Esophagus muscularis mucosa (tissue), 4 donors: ENCODE measurements around the gene LRFN5. TPM values are rescaled to one million over a fixed set of nuclear protein-coding genes. Genes with fewer than 3 reads are reported as not detected.

ENCODE experiments used
- DNase-seq: peaks from one replicate; pipeline ENCODE4 v3.0.0-alpha.2; 2017; ENCODE audit errors: extremely low spot score
- H3K27ac ChIP-seq, 4 donors: fragments of 200-600 bp; sonication (generic); replicated peaks in 1 of 4; 1 replicate in 3 of 4; 2 replicates in 1 of 4; pipeline ENCODE4 v1.5.1; 2016 to 2019; ENCODE audit warnings: mild to moderate bottlenecking in 1 of 4
- H3K27me3 ChIP-seq, 4 donors: fragments of 200-600 bp; sonication (generic); one replicate each; pipeline versions ENCODE4 v1.5.1 to v1.6.0; 2016 to 2019
- H3K36me3 ChIP-seq, 4 donors: fragments of 200-600 bp; sonication (generic); one replicate each; pipeline ENCODE4 v1.5.1; 2016 to 2019
- H3K4me1 ChIP-seq, 4 donors: fragments of 200-600 bp; sonication (generic); one replicate each; pipeline ENCODE4 v1.5.1; 2016 to 2019
- H3K4me3 ChIP-seq, 4 donors: fragments of 200-600 bp; sonication (generic); 1 replicate in 2 of 4; 2 replicates in 2 of 4; pipeline ENCODE4 v1.5.1; 2016 to 2019; ENCODE audit warnings: mild to moderate bottlenecking in 4 of 4, moderate library complexity in 1 of 4
- H3K9me3 ChIP-seq, 4 donors: fragments of 200-600 bp; sonication (generic); 1 replicate in 3 of 4; 2 replicates in 1 of 4; pipeline ENCODE4 v1.5.1; 2016 to 2019
- EP300 ChIP-seq: sonication (generic); formaldehyde crosslinking; IDR thresholded peaks from one replicate; pipeline ENCODE4 v1.6.1; 2017; ENCODE audit warnings: antibody characterized with exemption
- POLR2A ChIP-seq: fragments of 450-650 bp; IDR thresholded peaks from one replicate; pipeline ENCODE4 v1.6.1; 2017; ENCODE audit warnings: antibody characterized with exemption, moderate library complexity, mild to moderate bottlenecking, low read depth
- POLR2AphosphoS5 ChIP-seq, 2 donors: sonication (generic); formaldehyde crosslinking; IDR thresholded peaks; one replicate each; pipeline ENCODE4 v1.6.1; 2017; ENCODE audit warnings: antibody characterized with exemption in 2 of 2
- WGBS: methylation state at CpG from one replicate; pipeline ENCODE4 v1.1.5; 2018; 5-methylcytosine and 5-hydroxymethylcytosine counted together
- intact Hi-C: fragments of 100-400 bp; cut with DNase I; formaldehyde crosslinking; loops from one replicate; pipeline ENCODE4 v1.15.1; 2023
- total RNA-seq, 4 donors: library from RNA; depleted of rRNA; stranded (reverse); fragments of >200 nt; gene quantifications; one replicate each; pipeline versions ENCODE4 v1.1.0 to v1.2.1, GENCODE V29; 2016
- TF ChIP-seq, protein P1 (sequence below), 3 experiments: fragments of 200-600 bp in 2 of 3; fragments of 450-650 bp in 1 of 3; sonication (generic) in 2 of 3; IDR thresholded peaks; one replicate each; pipeline ENCODE4 v1.5.1; 2017 to 2019; ENCODE audit warnings: antibody characterized with exemption in 3 of 3, mild to moderate bottlenecking in 2 of 3, moderate library complexity in 1 of 3

Gene LRFN5
- total RNA-seq, 4 donors from 2014 or later, result 2.1 to 4.6 (median 3.3) TPM

GRCh38 chr14:41606282-41606531 lies 469 bp upstream of the LRFN5 start:
- intact Hi-C loops, result no loop called here

GRCh38 chr14:41607304-41607775 lies 664 bp downstream of the LRFN5 start:
- peaks cover 14 to 50% (median 39%) of the 10 kb centered on the region in 4 donors for H3K4me1 ChIP-seq
- DNase-seq, result no peak
- intact Hi-C loops, result no loop called here

More at GRCh38 chr14:41606282-41606531, 469 bp upstream of the LRFN5 start:
- Histone ChIP-seq H3K36me3 (no peaks in the 10 kb centered on the region), H3K4me1 (peaks cover 14 to 50% (median 42%) of the 10 kb centered on the region in 4 donors), H3K27ac (peak overlapping the region; percentile 72 to 86 (median 82)), H3K9me3 (no peaks in the 10 kb centered on the region), H3K27me3 (peaks cover 0 to 73% (median 11%) of the 10 kb centered on the region in 4 donors), H3K4me3 (peak overlapping the region; percentile 62 to 71 (median 68))
- DNase-seq, result no peak
- WGBS, result 1% methylated on average over 7 of the region's 7 CpGs
- TF ChIP-seq POLR2A, result no peak
- TF ChIP-seq EP300, result no peak
- no peak for TF ChIP-seq POLR2AphosphoS5 (IDR thresholded peaks at IDR 0.05)
- TF ChIP-seq, protein P1, sequence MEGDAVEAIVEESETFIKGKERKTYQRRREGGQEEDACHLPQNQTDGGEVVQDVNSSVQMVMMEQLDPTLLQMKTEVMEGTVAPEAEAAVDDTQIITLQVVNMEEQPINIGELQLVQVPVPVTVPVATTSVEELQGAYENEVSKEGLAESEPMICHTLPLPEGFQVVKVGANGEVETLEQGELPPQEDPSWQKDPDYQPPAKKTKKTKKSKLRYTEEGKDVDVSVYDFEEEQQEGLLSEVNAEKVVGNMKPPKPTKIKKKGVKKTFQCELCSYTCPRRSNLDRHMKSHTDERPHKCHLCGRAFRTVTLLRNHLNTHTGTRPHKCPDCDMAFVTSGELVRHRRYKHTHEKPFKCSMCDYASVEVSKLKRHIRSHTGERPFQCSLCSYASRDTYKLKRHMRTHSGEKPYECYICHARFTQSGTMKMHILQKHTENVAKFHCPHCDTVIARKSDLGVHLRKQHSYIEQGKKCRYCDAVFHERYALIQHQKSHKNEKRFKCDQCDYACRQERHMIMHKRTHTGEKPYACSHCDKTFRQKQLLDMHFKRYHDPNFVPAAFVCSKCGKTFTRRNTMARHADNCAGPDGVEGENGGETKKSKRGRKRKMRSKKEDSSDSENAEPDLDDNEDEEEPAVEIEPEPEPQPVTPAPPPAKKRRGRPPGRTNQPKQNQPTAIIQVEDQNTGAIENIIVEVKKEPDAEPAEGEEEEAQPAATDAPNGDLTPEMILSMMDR (IDR thresholded peaks at IDR 0.05), result no peak

DNA sequence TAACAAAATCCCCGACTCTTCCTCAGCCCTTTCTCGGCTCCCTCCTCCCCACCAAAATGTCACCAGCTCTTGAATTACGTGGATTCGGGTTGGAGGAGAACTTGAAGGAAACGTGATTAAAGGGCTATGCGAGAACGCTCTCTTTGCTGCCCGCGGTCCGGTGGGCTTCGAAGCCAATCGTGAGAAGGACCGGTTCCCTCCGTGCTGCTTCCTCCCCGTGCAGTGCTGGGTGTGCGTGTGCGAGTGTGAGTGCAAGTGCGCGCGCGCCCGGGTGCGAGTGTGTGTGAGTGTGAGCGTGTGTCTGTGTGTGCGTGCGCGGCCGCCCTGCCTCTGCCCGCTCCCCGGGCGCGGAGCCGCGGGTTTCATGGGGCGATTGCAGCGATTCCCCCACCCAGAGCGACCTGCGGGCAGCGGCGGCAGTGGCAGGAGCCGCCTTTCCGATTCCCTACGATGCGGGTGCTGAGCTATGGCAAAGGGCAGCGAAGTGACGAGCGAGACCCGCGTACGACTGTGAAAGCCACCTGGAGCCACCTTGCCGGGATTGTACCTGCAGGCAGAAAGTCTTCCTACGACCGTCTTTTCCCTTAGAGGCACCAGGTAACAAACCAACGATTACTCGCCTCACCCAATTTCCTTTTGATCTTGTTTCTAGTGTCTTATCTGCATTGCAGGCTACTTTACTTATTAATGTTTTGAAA lies 1.4 kb downstream of the LRFN5 start:
- DNase-seq, result no peak
- Histone ChIP-seq H3K9me3 (no peaks in the 10 kb centered on the region), H3K27me3 (peaks cover 0 to 72% (median 11%) of the 10 kb centered on the region in 4 donors), H3K36me3 (no peaks in the 10 kb centered on the region), H3K27ac (peak overlapping the region in 3 of 4 donors; percentile 80 to 86 (median 84)), H3K4me1 (peaks cover 14 to 50% (median 39%) of the 10 kb centered on the region in 4 donors), H3K4me3 (peak overlapping the region; percentile 62 to 71 (median 68))
- WGBS, result under 1% methylated on average over 30 of the region's 55 CpGs
- intact Hi-C loops, result no loop called here
- TF ChIP-seq, protein P1 (IDR thresholded peaks at IDR 0.05), result no peak
- TF ChIP-seq POLR2A (no peak), EP300 (no peak), POLR2AphosphoS5 (IDR thresholded peaks at IDR 0.05) (no peak)

More at GRCh38 chr14:41607304-41607775, 664 bp downstream of the LRFN5 start:
- Histone ChIP-seq H3K27me3 (peaks cover 0 to 77% (median 11%) of the 10 kb centered on the region in 4 donors), H3K36me3 (no peaks in the 10 kb centered on the region), H3K4me3 (peak overlapping the region; percentile 62 to 71 (median 68)), H3K27ac (peak overlapping the region; percentile 72 to 86 (median 82)), H3K9me3 (no peaks in the 10 kb centered on the region)
- no peak for TF ChIP-seq POLR2A
- TF ChIP-seq, protein P1 (IDR thresholded peaks at IDR 0.05), result no peak
- no peak for TF ChIP-seq POLR2AphosphoS5 (IDR thresholded peaks at IDR 0.05)
- under 1% methylated on average over 15 of the region's 21 CpGs for WGBS

DNA sequence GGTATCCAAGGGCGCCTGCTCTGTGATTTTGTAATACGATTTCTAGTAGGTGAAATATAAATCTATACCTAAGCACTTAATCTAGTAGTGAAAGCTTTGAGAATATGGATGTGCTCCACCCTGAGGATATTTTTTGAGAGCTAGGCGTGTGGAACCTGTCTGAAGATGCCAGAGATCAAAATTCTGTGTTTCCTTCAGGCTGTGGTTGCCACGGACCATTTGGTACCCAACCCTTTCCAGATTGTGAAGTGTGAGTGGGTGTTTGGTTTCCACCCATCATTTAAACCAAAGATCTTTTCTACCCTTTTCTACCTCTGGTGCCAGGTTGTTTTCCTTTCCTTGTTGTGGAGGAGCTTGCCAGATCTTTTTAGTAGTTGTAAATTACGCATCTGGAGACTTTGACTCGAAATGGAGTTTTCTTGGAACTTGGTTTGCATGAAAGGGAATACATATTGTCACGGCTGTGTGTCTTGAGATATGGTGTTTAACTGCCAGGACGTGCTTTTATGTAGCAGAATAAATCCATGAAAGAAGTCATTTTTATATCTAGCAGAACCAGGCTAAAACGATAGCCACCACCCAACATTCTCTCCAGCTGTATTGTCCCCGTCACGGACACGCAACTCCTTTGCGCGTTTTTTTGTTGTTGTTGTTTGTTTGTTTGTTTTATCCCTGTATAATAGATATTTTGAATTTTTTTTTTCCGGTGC lies 2.2 kb downstream of the LRFN5 start:
- H3K36me3 ChIP-seq, result no peaks in the 10 kb centered on the region
- H3K27me3 ChIP-seq, result peaks cover 0 to 72% (median 11%) of the 10 kb centered on the region in 4 donors
- peak overlapping the region; percentile 62 to 71 (median 68) for H3K4me3 ChIP-seq
- peaks cover 14 to 50% (median 39%) of the 10 kb centered on the region in 4 donors for H3K4me1 ChIP-seq
- intact Hi-C loops, result no loop called here
- no peak for TF ChIP-seq EP300
- no peak for TF ChIP-seq POLR2AphosphoS5 (IDR thresholded peaks at IDR 0.05)
- no peak for TF ChIP-seq POLR2A
- TF ChIP-seq, protein P1 (IDR thresholded peaks at IDR 0.05), result no peak
- WGBS, result 16% methylated on average over 15 of the region's 15 CpGs
- no peak for DNase-seq
- no peaks in the 10 kb centered on the region for H3K9me3 ChIP-seq
- H3K27ac ChIP-seq, result peak overlapping the region in 3 of 4 donors; percentile 80 to 86 (median 84)
